HG03095 (cell line): ENCODE data around the gene TTC4.

Experiments
- ATAC-seq: cut with Tn5 transposase; IDR thresholded peaks from one replicate; pipeline ENCODE4 v1.9.1; 2021; ENCODE audit warnings: moderate library complexity; ENCODE audit not compliant: unreplicated experiment

The TTC4 gene

DNA sequence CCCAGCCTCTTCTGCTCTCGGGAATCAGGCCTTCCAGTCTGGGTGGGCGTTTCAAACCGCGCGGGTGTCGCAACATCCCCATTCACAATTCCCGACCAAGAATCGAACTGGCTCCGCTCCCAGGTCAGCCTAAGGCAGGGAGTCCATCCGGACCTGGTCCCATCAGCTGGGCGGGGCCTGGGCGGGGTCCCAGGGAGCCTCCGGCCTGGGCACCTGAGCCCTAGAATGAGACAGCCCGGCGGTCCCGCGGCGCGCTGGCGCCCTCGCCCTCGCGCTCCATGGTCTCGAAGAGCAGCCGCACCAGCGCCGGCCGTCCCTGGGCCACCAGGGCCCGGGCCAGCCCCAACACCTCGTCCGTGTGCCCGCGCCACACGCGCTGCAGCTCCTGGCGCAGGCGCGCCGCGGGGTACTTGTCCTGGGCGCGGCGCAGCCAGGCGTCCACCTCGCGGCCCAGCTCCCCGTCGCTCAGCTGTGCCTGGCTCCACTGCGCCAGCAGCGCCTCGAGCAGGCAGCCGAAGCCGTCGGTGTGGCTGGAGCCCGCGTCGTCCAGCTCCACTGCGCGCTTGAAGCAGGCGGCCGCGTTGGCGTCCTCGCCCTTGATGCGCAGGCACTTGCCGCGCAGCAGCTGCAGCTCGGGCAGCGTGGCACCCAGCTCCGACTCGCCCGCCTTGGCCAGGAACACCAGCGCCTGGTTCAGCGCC, 65.5 kb downstream of the TTC4 start:
- no peak for ATAC-seq

DNA sequence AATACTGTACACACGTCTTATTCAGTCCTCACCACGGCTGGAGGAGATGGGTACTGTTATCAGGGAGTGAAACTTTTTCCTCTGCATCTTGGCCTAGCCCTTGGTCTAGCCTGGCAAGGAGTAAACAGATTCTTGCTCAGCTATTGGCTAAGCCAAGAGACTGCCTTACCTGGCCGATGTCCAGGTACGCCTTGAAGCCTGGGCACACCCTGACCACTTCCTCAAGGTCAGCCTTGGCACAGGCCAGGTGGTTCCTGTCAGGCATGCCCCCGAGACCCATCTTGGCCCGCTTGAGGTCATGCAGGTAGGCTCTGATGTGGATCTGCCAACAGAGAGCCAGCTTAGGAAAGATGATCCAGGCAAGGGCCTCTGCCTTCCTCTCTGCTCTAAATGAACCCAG, 66.5 kb downstream of the TTC4 start:
- ATAC-seq: no peak

DNA sequence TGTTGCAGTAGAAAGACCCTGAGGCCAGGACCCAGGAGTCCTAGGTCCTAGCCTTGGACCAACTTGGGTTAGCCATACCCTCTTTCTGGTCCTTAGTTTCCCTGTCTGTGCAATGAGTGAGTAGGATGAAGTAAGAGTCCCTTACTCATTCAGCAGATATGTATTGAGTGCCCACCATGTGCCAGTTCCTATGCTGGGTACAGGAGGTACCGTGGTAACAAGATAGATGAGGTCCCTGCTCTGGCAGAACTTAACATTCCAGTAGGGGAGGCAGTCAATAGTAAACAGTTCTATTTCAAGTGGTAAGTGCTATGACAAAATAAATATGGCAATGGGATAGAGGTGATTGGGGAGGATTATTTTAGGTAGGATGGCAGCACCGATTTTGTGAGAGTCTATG, 66.9 kb downstream of the TTC4 start:
- no peak for ATAC-seq

DNA sequence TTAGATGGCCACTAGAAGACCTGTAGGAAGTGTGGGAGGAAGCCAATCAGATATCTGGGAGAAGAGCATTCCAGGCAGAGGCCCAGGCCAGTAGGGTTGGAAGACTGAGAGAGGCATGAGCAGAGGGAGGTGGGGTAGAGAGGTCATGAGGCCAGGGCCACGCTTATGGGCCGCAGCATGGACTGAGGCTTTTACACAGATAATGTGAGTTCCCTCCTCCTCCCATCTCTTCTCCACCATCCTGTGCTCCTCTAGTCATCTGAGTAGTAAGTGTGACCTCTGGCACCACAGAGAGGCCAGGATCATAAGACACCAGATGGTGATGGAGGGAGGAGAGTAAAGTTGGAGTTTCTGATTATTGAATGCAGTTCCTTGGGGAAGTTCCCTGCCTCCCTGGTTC, 68.4 kb downstream of the TTC4 start:
- ATAC-seq: no peak

DNA sequence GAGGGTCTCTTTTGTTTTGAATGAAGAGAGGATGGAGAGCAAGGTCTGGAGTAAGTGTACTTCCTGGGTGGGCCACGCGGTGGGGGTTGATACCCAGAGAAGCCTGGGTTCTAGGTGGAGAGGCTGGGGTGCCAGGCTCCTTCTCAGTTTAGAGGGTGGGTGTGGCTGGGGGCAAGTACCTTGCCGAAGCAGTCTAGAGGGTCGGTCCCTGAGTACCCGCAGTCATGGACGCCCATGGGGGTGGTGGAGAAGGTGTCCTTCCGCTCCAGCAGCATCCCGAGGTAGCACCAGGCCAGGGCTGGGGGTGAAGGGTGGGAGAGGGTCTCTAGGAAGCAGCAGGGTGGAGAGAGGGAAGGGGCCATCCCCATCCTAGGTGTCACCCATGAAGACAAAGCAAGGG, 71.1 kb downstream of the TTC4 start:
- no peak for ATAC-seq

DNA sequence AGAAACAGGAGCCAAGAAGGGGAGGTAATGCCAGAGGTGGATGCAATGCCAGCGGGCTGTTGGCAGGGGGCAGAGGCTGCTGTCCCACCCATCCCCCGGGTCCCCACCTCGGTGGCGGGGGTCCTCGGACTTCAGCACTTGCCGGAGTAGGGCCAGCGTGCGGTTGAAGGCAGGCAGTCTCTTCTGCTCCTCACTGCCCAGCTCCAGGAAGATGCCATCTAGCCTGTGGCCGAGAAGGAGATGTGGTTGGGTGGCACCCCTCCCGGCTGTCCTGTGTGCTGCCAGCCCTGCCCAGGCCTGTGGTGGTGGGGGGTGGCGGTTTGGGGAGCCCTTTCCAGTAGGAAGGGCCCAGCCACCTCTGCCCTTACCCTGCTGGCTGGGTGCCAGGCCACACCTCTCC, 71.9 kb downstream of the TTC4 start:
- no peak for ATAC-seq

DNA sequence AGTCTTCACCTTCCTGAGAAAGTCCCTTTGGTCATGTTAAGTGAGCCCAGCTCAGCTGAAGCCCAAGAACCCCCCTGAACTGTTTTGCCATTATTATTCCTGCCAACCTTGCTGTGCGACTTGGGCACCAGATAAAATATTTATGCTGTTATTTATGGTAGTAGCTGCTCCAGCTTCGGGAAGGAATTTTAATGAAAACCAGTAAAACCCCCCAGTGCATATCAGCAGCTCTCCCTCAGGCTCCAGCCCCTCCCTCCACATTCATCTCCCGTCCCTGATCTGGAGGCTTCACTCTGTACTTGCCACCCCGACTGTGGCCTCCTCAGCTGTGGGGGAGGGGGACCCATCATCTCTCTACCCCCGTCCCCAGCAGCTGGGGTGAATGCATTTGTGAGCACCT, 72.8 kb downstream of the TTC4 start:
- ATAC-seq: no peak

DNA sequence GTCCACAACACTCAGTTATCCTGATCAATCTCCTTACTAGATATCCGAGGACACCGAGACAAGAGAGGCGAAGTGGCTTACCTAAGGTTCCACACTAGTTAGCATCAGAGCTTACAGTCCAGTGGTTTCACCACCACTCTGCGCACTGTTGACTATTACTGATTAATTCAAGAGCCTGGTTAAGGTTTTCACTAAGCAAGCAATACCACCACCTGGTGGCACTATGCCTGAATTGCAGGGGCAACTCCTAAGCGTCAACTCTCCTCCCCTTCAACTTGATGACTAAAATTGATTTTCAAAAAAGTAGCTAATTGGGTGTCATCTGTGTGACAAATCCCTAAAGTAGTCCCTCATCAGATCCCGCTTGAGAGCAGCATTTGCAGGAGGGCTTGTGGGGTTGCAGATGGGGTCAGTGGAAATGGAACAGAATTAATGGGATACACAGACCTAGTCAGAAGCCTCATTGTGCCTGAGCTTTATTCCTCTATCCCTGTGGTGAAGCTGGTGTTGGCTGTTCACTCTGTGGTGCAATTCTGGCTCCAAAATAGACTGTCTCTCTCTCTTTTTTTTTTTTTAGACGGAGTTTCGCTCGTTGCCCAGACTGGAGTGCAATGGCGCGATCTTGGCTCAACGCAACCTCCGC, 76.3 kb downstream of the TTC4 start:
- ATAC-seq: no peak
